GM19468 (cell line): ENCODE data around the gene ATP9A.
"Not testable (repeated sequence)": the region's sequence is repeated elsewhere in the genome, so short reads cannot be mapped to it uniquely, and the experiment has no call there.

ENCODE experiments used
- ATAC-seq: cut with Tn5 transposase; IDR thresholded peaks from one replicate; pipeline ENCODE4 v1.9.1; 2021; ENCODE audit warnings: mild to moderate bottlenecking, moderate library complexity, moderate number of reproducible peaks; ENCODE audit not compliant: unreplicated experiment; ENCODE audit errors: extremely low read depth

The ATP9A gene

DNA sequence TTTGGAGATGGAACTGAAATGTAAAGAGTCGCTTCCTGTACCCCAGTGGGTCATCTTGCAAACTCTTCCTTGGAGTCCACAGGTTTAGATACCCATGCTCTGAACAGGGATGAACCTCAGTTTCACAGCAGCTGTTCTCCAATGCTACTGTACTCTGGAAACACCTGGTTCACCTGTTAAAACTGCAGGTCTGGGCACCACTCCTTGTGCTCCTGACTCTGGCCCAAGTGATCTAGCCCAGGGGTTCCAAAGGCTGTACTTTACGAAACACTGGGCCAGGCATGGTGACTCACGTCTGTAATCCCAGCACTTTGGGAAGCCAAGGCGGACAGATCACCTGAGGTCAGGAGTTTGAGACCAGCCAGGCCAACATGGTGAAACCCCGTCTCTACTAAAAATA is 102.1 kb downstream of the ATP9A start:
- ATAC-seq, result no peak

DNA sequence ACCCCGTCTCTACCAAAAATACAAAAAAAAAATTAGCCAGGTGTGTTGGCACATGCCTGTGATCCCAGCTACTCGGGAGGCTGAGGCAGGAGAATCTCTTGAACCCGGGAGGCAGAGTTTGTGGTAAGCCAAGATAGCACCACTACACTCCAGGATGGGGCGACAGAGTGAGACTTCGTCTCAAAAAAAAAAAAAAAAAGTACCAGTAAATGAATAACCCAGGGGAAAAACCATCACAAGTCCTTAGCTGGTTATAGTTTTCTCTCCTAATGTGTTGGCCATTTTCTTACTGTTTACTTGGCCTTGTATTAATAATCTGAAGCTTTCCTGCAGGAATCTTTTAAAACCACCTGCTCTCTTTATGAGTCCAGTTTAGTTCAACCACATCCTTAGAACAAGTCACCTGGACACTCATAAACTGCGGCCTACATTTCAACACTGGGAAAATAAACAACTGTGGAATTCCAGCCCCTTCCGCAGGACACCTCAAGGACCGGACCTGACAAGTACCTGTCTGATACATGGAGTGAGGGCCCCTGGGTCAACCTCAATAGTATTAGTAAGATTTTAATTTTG is 102.6 kb downstream of the ATP9A start:
- ATAC-seq, result no peak

DNA sequence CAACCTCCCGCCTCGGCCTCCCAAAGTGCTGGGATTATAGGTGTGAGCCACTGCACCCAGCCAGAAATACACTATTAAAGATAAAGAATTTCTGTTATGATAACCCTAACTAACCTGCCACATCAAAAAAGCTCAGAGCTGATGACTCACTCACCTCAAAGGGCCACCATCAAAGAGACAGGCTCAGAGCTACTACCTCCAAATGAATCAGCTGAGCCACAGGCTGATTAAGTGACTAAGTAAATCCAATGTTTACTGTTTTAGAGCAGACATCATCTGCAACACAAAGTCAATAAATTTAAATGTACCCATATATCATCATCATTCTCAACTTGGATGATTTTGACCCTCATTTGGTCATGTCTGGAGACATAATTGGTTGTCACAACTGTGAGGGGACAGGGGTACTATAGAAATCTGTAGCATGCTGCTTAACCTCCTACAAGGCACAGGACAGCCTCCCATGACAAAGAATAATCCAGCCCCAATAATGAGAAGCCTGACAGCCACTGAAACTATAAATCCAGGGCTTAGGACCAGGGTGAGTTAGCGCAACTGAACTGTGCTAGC is 106.5 kb downstream of the ATP9A start:
- ATAC-seq, result no peak

- ATAC-seq, result no peak
Observed at GRCh38 chr20:51660672-51661608, 107.2 kb downstream of the ATP9A start.

DNA sequence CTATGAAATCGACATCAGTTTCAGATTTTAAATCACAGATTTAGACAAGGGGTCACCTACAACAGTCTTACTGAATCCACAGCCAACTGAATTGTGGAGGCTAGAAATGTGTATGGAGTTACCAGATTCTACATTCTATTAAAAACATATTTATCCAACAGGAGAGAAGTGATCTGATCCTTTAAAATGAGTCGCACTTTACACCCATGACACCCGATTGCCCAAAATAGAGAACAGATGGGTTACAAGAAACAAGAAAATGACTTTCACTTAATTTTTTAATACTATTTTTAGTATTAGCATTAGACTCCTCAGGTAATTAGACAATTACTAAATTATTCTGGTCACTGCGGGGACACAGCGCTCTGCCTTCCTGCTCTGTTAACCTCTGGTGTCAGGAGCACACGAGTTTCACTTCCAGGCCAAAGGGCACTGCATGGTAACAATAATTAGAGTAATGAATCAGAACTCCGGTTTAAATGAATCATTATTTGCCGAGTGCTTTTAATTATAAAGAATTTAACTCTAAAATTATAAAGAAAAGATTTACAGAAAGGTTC is 108.6 kb downstream of the ATP9A start:
- no peak for ATAC-seq

GRCh38 chr20:51656726-51657260 is 111.4 kb downstream of the ATP9A start:
- no peak for ATAC-seq

GRCh38 chr20:51656089-51656488 is 112.1 kb downstream of the ATP9A start:
- not testable (repeated sequence) for ATAC-seq

DNA sequence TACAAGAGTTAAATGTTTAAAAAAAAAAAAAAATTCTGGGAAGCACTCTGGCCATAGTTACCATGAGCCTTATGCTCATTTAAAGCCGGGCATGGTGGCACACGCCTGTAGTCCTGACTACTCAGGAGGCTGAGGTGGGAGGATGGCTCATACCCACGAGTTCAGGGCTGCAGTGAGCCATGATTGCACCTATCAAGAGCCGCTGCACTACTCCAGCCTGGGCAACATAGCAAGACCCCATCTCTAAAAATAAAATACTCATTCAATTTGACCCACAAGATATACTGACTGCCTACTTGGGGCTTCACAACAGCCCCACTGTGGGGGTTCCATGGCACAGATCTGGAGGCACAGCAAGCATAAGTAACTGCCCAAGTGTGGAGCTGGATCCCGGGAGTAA is 113.7 kb downstream of the ATP9A start:
- no peak for ATAC-seq

- no peak for ATAC-seq
Observed at GRCh38 chr20:51654060-51654459, 114.1 kb downstream of the ATP9A start.

- no peak for ATAC-seq
Observed at GRCh38 chr20:51653226-51653625, 115.0 kb downstream of the ATP9A start.

- no peak for ATAC-seq
Observed at GRCh38 chr20:51651921-51652549, 116.2 kb downstream of the ATP9A start.

DNA sequence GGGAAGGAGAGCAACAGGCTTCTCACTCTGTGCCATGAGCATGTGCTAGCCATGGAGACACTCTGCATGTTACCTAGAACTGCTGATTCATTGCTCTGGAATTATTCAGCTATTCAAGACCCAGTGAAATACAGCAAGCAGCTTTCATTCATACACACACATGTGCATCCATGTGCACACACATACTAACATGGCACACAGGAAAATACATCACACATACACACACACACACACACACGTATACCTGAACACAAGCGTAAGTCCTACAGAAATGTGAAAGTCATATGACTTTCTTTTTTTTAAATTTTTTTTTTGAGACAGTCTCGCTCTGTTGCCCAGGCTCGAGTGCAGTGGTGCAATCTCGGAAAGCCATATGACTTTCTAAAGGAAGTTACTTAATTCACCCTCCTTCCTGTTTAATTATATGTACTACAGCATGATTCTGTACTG is 117.5 kb downstream of the ATP9A start:
- ATAC-seq, result no peak

GRCh38 chr20:51648571-51648947 is 119.6 kb downstream of the ATP9A start:
- ATAC-seq, result no peak

GRCh38 chr20:51647674-51648570 is 120.3 kb downstream of the ATP9A start:
- no peak for ATAC-seq

- not testable (repeated sequence) for ATAC-seq
Observed at GRCh38 chr20:51643810-51644209, 124.4 kb downstream of the ATP9A start.

DNA sequence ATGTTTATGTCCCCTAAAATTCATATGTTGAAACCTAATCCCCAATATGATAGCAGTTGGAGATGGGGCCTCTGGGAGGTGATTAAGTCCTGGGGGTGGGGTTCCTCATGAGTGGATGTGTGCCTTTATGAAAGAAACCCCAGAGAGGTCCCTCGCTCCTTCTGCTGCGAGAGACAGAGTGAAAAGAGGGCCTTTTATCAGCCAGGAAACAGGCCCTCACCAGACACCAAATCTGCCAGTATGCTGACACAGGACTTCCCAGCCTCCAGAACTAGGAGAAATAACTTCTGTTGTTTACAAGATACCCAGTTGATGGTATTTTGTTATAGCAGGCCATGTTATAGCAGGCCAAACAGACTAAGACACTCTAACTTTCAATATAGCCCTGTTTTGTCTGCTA is 124.8 kb downstream of the ATP9A start:
- no peak for ATAC-seq

- ATAC-seq, result no peak
Observed at GRCh38 chr20:51641866-51642265, 126.3 kb downstream of the ATP9A start.

GRCh38 chr20:51640743-51641142 is 127.4 kb downstream of the ATP9A start:
- ATAC-seq, result no peak

DNA sequence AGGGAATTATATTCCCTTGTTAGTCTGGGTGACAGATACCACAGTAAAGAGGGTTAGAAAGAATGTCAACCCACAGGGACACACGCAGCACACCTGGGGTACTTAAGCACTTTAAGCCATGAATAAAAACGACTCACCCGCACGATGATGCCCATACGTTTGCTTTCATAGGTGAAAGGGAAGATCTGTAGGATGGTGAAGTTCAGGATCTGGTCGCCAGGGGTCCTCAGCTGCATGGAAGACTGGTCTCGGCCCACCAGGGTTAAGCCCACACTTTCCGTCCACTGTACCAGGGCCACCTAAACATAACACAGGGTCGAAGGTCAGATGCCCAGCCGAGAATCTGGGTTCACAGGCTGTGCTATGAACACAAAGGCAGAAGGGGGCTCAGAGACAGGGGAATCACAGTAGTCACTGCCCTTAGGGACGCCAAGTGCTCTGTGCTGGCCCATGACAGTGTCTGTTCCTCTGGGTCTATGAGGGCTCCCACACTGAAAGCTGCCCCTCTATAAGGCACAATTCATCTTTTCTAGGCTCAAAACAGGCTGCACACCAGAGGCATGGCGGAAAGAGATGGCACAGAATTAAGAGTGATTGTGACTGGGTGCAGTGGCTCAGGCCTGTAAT is 128.9 kb downstream of the ATP9A start:
- ATAC-seq, result no peak
